ENCODE data around the gene SLC25A23. TPM values are rescaled to one million over a fixed set of nuclear protein-coding genes. Genes with fewer than 3 reads are reported as not detected.
"Not testable (repeated sequence)": the region's sequence is repeated elsewhere in the genome, so short reads cannot be mapped to it uniquely, and the experiment has no call there.

Gene SLC25A23
- total RNA-seq, 1 donor from 2014 or later: 89.9 TPM

GRCh38 chr19:6431891-6432290 is 27.7 kb downstream of the SLC25A23 start:
- DNase-seq (ENCODE audit: missing footprints) (no peak), ATAC-seq (no peak)
- intact Hi-C loops (cut with DNase I): no loop called here

DNA sequence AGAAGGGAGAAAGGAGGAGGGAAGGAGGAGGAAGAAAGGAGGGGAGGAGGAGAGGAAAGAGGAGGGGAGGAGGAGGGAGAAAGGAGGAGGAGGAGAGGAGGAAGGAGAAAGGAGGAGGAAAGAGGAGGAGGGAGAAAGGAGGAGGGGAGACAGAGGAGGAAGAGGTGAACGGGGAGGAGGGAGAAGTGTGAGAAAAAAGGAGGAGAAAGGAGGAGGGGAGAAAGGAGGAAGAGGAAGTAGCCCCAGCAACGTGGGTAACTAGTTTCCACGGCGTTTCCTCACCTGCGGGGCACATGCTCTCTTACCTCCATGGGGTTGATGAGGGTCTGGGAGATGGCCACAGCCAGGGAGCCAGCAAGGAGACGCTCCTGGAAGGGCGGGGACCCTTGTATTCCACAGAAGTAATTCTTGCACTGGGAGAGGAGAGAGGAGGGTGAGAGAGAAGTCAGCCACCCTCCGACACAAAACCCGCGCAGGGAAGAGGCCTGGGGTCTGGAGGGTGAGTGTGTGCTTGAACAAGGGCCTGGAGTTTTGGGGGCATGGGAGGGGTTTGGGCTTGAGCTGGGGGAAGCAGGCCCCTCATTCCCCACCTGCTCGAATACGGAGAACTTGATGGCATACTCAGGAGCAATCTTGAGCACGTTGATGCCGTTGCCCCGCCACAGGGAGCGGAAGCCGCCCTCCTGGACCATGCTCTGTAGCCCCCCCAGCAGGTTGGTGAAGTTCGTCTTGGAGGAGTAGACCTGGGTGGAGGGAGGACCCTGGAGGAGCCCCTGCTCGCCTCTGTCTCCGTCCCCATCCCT is 30.0 kb downstream of the SLC25A23 start:
- no peak for ATAC-seq
- intact Hi-C loops (cut with DNase I): no loop called here
- DNase-seq (ENCODE audit: missing footprints): no peak

DNA sequence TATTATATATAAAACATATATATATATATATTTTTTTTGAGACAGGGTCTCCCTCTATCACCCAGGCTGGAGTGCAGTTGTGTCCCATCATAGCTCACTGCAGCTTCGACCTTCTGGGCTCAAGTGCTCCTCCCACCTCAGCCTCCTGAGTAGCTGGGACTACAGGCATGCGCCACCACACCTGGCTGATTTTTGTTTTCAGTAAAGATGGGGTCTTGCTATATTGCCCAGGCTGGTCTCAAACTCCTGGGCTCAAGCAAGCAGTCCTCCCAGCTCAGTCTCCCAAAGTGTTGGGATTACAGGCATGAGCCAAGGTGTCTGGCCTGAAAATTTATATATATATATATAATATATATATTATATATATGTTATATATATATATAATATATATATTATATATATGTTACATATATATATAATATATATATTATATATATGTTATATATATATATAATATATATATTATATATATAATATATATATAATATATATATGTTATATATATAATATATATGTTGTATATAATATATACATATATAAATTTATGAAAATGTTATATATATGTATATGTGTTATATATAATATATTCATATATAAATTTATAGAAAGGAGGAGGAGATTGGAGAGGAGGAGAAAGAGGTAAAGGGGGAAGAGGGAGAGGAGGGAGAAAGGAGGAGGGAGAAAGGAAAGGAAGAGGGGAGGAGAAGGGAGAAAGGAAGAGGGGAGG is 30.7 kb downstream of the SLC25A23 start:
- ATAC-seq; DNase-seq (ENCODE audit: missing footprints); intact Hi-C loops (cut with DNase I): not testable (repeated sequence)

- peak; percentile 30 for DNase-seq (ENCODE audit: missing footprints)
- ATAC-seq: no peak
- intact Hi-C loops (cut with DNase I): no loop called here
Measured at GRCh38 chr19:6427131-6427530, 32.5 kb downstream of the SLC25A23 start.

DNA sequence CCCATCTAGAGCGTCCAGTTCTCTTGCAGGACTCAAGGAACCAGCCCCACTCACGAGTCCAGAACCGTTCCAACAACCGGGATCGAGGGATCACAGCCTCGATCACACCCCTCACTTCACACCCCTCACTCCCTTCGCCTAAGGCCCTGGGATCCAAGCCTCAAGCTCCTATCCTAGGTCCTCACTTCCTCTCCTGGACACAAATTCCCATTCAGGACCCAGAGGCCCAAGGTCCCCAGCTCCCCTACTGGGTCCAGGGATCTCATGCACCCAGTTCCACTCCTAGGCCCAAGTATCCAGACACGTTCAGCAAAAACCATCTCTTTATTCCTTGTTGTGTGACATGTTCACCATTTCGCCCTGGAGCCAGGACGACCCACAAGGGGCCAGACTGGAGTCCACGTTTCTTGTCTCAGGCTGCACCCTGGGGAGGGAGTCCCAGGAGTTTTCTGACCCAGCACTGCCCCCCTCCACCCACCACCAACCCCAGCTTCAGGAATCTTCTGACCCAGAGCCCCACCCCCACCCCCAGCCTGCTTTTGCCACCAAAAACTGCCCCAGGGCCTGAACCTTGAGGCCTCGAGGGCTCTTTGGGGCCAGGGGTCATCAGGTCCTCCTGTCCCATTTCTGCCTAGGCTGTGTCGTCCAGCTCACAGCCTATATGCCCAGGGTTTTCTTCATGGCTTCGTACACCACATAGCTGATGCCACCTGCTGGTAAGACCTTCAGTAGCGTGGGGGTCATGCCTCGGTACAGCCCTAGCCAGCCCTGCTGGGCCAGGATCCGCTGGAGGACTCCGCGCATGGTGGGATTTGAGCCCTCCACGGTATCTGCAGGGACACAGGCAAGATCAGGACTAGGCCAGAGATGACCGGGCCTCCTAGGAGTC is 33.6 kb downstream of the SLC25A23 start:
- ATAC-seq (no peak), DNase-seq (ENCODE audit: missing footprints) (peak; percentile 60)
- intact Hi-C loops (cut with DNase I): loop anchor here (1.0 kb wide), 2 partner anchors 34 to 53 kb away; no protein-coding TSS in a partner anchor

DNA sequence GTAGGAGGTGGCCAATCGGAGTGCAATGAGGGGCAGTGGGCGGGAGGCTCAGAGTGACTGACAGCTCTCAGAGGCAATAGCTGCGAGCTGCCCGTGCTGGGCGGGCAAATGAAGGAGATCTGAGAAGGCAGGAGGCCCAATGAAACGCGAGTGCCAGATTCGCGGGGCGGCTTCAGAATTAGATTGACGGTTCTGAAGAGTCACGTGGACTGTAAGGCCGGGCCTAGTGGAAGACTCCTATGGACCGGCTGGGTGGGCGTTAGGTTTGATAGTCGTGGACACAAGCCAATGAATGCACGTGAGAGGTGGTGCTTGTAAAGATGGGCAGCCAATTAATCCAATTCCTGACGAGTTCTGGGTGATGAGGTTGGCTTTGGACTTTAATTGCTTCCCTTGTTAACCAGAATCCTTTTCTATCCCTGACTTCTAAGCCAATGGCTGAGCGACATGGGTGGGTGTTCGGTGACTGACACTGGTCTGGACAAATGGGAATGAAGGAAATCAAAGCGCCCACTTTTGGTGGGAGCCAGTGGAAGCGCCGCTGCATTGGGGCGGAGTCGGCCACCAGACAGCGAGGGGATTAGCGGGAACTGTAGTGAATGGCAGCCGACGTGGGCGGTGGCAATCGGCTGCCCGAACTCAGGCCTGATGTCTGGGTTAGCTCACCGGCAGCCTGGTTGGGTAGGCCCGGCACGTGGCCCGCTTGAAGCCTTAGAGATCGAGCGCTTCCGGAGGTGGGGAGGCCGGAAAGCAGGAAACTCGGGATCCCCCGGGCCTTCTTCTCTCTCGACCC is 34.5 kb downstream of the SLC25A23 start:
- intact Hi-C loops (cut with DNase I): loop anchor here (1.0 kb wide), 2 partner anchors 35 to 52 kb away; no protein-coding TSS in a partner anchor

GRCh38 chr19:6424195-6424938 is 35.2 kb downstream of the SLC25A23 start, which contains the start of gene KHSRP:
Gene KHSRP (minus strand): TSS chr19:6424811. CDS start chr19:6424701, 110 bp downstream.
- intact Hi-C loops (cut with DNase I): no loop called here
- DNase-seq (ENCODE audit: missing footprints) (no peak), ATAC-seq (no peak)

More for the DNA sequence above, 34.5 kb downstream of the SLC25A23 start:
- peak; percentile 99 for DNase-seq (ENCODE audit: missing footprints)
- ATAC-seq: peak; percentile 95

DNA sequence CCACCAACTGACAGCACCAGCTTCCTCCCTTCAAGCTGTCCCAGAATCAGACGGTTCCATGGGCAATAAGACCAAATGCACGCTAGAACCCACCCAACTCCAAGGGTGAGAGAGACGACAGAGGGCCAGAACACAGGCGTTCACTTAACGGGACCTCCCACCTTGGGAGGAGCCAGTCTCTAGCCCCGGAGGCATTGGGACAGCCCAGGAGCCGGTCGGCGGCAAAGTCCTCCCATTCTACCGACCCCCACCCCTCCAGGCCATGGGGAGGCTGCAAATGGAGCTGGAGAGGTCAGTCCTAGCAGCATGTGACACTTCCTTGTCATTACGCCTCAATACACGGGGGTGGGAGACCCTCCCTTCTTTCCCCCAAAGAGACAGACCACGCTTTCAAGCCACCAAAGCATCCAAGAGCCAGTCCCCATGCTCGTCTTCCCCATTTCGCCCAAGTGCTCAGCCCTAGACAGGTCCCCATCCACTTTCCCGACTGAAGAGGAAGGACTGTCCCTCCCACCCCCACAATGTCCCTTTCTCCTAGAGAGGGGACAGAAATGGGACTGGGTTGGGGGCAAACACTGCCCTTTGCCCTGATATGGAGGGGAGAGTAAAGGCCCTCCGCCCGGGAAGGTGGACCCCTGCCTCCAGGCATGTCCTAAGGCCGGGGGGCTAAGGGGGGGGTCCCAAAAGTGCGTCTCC is 35.9 kb downstream of the SLC25A23 start:
- ATAC-seq: no peak
- peak; percentile 60 for DNase-seq (ENCODE audit: missing footprints)
- intact Hi-C loops (cut with DNase I): no loop called here

DNA sequence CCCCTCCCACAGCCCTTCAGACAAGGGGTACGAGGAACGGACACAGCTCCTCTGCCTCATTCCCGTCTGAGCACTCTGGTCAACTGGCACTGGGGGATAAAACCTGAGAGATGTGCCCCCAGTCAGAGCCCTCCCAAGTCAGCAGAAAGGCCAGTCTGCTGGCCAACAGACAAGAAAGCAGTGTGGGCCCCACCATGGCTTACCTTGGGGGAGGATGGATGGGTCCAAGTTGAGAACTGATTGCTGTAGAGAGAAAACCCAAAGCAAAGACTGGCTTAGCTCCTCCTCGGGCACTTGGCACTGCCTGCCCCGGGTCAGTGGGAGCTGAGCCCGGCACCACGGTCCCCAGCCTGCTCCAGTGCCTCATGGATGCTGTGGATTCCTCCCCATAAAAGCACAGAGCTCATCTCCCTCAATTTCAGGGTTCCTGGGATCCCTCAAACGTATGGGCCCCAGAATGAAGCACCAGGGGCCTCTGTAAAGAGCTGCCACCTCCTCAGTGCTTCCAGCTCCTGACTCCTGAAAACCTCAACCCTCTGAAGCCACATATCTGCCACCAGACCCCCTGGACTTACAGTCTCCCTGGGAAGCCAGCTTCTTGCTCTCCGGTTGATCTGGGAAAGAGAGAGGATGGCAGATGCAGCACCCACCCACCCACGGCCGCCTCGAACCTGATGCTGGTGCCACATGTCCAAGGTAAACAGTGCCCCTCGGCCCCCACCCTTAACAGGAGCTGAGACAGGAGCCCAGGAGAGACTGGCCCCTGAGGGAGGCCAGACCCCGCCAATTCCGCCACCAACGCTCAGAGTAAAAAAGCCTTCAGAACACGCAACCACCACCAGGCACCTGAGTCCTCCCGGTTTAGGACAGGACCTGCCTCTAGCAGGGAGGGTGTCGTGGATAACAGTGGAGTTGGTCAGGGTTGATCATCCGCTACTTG is 38.2 kb downstream of the SLC25A23 start:
- peak; percentile 45 for DNase-seq (ENCODE audit: missing footprints)
- intact Hi-C loops (cut with DNase I): no loop called here
- no peak for ATAC-seq

DNA sequence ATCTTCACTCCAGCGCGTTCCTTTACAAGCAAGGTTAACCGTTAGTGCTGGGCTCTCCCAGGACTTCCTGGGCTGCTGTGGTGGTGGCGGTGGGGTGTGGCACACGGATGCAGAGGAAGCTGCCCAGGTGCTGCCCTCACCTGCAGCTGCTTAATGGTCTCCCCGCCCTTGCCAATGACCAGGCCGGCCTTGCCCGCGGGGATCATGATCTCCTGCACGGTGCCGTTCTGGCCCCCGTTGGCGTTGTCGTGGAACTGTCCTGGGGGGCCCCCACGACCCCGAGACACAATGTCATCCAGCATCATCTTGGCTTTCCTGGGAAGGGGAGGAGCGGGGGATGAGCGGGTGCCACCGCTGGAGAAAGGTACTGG is 41.0 kb downstream of the SLC25A23 start:
- ATAC-seq: no peak
- intact Hi-C loops (cut with DNase I): no loop called here
- peak; percentile 45 for DNase-seq (ENCODE audit: missing footprints)

DNA sequence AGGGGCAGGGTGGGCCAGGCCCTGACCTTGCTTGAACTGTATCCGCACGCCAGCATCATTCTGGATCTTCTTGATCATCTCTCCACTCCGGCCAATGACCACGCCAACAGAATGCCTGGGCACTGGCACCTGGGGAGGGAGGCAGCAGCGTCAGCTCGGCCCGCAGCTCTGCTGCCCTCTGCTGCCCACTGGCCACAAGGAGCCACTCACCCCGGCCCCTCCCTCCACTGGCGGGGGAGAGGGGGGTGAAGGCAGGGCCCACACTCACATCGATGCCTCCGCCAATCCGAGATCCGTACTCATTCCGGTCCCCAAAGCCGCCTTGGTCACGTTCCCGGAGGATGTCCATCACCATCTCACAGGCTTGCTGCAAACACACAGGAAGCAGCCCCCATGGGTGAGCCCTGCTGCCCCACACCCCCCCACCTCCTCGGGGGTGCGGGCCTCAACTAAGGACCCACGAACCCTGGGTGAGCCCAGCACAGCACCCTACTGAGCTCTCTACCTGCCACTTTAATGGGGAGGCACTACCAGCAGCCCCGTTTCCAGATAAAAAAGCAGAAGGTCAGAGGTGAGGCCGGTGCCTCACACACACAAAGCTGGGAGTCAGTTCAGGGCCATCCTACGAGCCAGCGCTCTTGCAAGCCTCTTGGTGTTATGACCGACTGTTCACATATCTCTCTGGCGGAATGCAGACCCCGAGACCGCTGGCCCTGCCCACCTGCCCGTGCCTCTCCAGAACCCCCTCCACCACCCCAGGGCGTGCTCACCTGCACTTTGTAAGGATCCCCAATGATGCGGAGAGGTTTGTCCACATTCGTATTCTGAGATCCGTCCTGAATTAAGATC is 41.7 kb downstream of the SLC25A23 start:
- ATAC-seq (no peak), DNase-seq (ENCODE audit: missing footprints) (peak; percentile 65)
- intact Hi-C loops (cut with DNase I): no loop called here

DNA sequence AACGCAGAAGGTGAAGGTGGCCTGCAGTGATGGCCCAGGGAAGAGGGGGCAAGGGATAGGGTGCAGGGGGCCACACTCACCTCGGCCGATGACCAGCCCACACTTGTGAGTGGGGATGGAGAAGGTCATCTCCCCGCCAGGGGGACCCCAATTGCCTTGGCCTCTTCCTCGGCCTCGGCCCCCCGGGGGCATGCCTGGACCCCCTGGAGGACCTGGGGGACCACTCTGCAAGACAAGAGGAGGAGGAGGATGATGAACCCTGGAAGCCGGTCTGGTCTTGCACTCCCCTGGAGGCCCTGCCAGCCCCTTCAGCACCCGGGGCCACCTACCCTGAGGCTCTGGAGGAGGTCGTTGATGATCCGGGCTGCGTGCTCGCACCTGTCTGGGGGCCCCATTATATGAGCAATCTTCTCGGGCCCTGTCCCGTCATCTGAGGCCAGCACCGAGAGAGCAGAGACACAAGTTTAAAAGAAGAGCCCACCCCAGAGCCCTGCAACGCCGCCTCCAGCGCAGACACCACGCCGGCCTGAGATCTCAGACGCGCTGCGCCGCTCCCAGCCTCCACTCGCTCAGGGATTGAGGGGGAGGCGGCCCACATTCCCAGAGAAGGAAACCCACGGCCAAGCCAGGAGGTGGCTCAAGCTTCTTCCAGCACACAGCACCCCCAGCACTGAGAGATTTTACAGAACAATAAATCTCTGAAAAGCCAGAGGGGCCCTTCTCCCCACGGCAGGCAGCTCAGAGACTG is 42.8 kb downstream of the SLC25A23 start:
- no peak for ATAC-seq
- intact Hi-C loops (cut with DNase I): no loop called here

GRCh38 chr19:6415591-6416190 is 43.9 kb downstream of the SLC25A23 start:
- intact Hi-C loops (cut with DNase I): no loop called here
- ATAC-seq: no peak
- DNase-seq (ENCODE audit: missing footprints): peak; percentile 64

More for the DNA sequence above, 42.8 kb downstream of the SLC25A23 start:
- peak; percentile 54 for DNase-seq (ENCODE audit: missing footprints)

All from Right ventricle myocardium inferior (tissue), 1 donor.